Urothelium cell line (cell line): ENCODE data around the gene GABRA5.
"Not testable (repeated sequence)": the region's sequence is repeated elsewhere in the genome, so short reads cannot be mapped to it uniquely, and the experiment has no call there.

ENCODE experiments used
- DNase-seq: peaks from one replicate; pipeline ENCODE4 v3.0.0; 2011; ENCODE audit warnings: low spot score, mixed read lengths
- FAIRE-seq: peaks from 2 replicates; lab custom pipeline; 2011; peaks lifted over from hg19 to GRCh38; lab: Jason Lieb, UNC

The GABRA5 gene

GRCh38 chr15:26875476-26875850 is 8.6 kb downstream of the GABRA5 start:
- DNase-seq = no peak
- no peak for FAIRE-seq

GRCh38 chr15:26877831-26878230 is 11.0 kb downstream of the GABRA5 start:
- FAIRE-seq (no peak), DNase-seq (no peak)

- FAIRE-seq = no peak
- DNase-seq = no peak
Measured at GRCh38 chr15:26879706-26880105, 12.8 kb downstream of the GABRA5 start.

DNA sequence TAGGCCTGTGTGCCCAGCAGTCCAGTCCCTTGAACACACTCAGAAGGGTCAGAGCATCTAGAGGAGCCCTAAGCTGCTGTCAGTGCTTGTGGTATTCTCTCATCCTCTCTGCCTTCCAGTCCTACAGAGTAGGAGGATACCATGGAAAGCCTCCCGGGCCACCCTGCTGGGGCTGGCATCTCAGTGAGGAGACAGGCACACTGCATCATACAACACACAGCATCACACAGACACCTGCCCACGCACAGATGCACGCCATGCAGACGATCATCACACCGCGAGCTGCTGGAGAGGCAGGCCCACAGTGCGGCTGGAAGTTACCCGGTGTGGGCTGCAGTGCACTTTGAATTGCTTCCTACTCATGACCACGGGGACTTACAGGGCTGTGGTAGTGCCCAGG is 15.2 kb downstream of the GABRA5 start:
- DNase-seq (no peak), FAIRE-seq (no peak)

DNA sequence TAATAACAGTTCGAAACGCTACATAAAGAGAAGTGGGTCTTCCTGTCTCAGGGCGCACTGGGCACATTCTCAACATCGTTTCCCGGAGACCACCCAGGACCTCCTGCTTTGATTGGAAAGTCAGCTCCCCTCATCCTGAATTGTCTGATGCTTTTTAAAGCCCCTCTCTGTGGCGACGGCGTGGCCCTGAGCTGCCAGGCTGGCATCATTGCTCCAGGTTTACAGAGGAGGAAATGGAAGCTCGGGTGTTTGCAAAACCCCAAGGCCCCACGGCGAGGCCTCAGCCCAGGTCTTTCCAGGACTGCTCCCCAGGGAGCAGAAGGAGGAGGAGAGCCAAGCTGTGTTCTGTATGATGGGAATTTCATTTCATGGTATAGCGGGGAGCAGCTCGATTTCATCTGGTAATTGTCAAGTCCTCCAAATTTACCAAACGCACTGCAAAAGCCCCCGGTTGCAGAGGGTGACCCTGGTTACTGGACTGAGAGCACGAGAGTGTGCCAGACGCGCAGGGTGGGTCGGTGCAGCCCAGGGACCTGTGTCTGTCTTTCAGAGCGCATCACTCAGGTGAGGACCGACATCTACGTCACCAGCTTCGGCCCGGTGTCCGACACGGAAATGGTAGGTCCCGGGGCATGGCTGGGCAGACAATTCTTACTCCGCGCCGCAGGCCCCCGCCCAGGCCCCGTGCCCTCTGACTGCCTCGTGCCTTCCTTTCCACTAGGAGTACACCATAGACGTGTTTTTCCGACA is 15.9 kb downstream of the GABRA5 start:
- FAIRE-seq = no peak
- no peak for DNase-seq

- no peak for FAIRE-seq
Measured at GRCh38 chr15:26883466-26883865, 16.6 kb downstream of the GABRA5 start.

DNA sequence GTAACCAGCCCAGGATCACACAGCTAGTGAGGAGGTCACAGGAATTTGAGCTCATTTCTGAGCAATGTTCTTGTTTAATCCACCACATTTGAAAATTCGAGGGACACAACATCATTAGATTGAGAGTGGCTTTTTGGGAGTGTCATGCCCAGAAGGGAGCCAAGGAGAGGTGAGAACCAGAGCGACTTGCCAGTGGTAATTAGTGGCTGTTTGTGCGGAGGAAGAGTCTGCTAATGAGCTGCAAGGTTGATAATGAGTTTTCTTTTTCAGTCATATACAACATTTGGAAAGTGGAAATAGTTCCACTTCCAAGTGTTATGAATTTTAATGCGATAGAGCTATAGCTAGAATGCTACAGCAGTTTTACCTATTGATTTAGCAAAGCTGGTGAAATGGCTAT is 19.7 kb downstream of the GABRA5 start:
- DNase-seq (no peak), FAIRE-seq (no peak)

More at GRCh38 chr15:26883466-26883865, 16.6 kb downstream of the GABRA5 start:
- no peak for DNase-seq

GRCh38 chr15:26887926-26888666 is 21.2 kb downstream of the GABRA5 start:
- DNase-seq = no peak
- FAIRE-seq = no peak

DNA sequence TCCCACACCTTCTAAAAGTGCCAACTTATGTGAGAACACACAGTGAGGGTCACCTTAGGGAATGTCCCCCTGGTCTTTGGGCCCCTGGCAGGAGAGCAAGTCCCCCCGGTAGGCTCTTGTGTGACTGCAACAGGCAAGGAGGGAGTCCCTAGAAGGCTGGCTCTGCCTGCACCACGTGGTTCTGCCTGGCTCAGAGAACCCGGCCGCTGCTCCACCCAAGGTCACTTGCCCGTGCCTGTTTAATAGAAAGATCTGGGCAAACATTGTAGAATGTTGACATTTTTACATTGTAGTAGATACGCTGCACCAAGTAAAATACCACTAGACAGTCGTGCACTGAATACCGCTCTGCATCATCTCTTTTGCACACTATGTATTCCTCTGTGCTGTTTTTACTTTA is 21.9 kb downstream of the GABRA5 start:
- DNase-seq (no peak), FAIRE-seq (no peak)

- FAIRE-seq (no peak), DNase-seq (peak; percentile 41)
Measured at GRCh38 chr15:26889298-26889898, 22.5 kb downstream of the GABRA5 start.

DNA sequence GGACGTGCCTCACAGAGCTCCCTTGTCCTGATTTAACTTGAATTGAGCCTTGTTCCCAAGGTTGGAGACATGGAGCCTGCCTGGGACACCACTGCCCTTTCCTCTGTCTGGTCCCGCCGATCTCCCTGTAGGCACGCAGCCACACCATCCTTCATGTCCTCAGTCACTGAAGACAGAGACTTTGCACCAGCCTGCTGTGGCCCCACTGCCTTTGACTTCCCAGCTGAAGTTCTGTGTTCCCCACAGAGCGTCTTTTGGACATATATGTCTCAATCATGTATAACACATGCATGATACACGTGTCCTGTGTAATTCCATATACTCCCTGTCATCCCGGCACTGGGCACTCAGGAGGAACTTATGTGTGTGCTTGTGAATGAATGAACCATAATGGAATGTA is 23.6 kb downstream of the GABRA5 start:
- no peak for FAIRE-seq
- no peak for DNase-seq

- FAIRE-seq (peak; percentile 50), DNase-seq (no peak)
Measured at GRCh38 chr15:26890988-26891387, 24.1 kb downstream of the GABRA5 start.

- DNase-seq (peak; percentile 73), FAIRE-seq (peak; percentile 86)
Measured at GRCh38 chr15:26891448-26892181, 24.8 kb downstream of the GABRA5 start.

- FAIRE-seq = no peak
- DNase-seq = no peak
Measured at GRCh38 chr15:26892182-26892518, 25.3 kb downstream of the GABRA5 start.

GRCh38 chr15:26892678-26893077 is 25.8 kb downstream of the GABRA5 start:
- FAIRE-seq = no peak
- DNase-seq = no peak

DNA sequence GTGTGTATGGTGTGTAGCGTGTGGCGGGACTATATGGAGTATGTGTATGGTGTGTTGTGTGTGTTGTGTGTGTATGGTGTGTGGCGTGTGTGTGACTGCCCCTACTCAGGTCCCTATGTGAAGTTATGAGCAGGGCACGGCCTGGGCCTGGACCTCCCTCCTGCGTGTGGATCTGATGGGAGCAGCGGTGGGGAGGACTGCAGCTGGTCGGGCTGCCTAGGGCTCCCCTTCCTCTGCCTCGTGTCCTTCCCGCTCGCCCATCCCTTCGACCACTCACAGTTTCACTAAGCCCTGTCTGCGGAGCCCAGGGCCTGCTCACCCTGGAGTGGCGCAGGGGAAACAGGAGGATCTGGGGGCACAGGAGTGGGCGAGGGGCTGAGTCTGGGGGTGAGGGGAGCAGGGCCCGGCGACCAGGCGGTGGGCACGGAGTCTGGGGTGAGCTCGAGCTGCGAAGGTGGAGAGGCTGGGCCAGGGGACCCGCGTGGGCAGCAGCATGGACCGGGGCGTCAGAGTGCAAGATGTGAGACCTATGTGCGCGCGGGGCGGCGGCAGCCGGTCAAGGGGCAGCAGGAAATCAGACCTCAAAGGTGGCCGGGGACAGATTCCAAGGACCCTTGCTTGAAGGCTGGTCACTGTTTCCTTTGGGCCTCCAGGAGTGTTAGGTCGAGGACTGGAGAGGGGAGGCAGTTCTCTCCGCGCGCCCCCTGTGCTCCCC is 26.6 kb downstream of the GABRA5 start:
- FAIRE-seq (no peak), DNase-seq (no peak)

DNA sequence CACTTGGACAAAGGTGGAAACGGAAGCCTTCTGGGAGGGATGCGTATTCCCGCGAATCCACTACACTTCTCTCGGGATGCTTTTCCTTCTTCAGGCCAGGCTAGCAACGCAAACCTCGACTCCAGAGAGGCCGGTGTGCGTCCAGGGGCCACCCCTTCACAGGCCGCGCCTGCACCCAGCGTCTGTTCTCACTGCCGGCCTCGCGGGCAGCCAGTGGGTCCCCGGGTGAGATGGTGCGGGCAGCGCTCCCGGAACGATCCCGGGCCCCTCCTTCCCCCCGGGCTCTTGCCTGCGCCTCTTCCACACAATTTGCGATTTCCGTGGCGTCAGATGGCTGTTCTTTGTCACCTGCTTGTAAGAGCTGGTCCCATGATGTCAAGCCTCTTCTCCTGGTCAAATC is 27.3 kb downstream of the GABRA5 start:
- FAIRE-seq = no peak

GRCh38 chr15:26895346-26895745 is 28.5 kb downstream of the GABRA5 start:
- not testable (repeated sequence) for FAIRE-seq

More for the DNA sequence above, 27.3 kb downstream of the GABRA5 start:
- DNase-seq = no peak

DNA sequence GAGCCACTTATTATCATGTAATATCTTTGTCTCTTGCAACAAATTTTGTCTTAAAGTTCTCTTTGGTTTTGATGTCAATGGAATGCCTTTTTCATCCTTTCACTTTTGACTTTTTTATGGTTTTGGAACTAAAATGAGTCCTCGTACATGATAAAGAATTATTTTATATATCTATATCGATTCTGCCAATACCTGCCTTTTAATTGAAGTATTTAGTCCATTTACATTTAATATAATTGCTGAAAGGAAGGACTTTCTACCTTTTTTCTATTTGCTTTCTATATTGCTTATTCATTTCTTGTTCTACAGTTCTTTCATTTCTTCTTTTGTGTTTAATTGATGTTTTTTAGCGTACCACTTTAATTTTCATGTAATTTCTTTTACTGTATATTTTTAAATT is 32.8 kb downstream of the GABRA5 start:
- FAIRE-seq = no peak

More at GRCh38 chr15:26895346-26895745, 28.5 kb downstream of the GABRA5 start:
- DNase-seq = not testable (repeated sequence)

DNA sequence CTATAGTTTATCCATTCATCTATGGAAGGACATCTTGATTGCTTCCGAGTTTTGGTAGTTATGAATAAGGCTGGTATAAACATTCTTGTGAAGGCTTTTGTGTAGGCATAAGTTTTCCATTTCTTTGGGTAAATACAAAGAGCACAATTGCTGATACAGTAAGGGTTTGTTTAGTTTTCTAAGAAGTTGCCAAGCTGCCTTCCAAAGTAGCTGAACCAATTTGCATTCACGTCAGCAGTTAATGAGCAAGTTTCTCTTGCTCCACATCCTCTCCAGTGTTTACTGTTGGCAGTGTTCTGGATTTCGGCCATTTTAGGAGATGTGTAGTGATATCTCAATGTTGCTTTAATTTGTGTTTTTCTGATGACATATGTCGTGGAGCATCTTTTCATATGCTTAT is 34.2 kb downstream of the GABRA5 start:
- DNase-seq (no peak), FAIRE-seq (no peak)

More for the DNA sequence above, 32.8 kb downstream of the GABRA5 start:
- DNase-seq = no peak

GRCh38 chr15:26910715-26911114 is 43.9 kb downstream of the GABRA5 start:
- DNase-seq (no peak), FAIRE-seq (no peak)
